Heart left ventricle (tissue), 13 donors: ENCODE data around the gene CCDC197.

Source experiments
- CTCF ChIP-seq, 12 donors: fragments of 200-600 bp; sonication (generic) in 4 of 12; IDR thresholded peaks; one replicate each; pipeline versions ENCODE4 v1.5.0 to v1.8.0; 2018 to 2022; ENCODE audit warnings: antibody characterized with exemption in 12 of 12, mild to moderate bottlenecking in 5 of 12
- POLR2A ChIP-seq, 2 donors: fragments of 450-650 bp; IDR thresholded peaks; one replicate each; pipeline ENCODE4 v1.6.1; 2017; ENCODE audit warnings: antibody characterized with exemption in 2 of 2, mild to moderate bottlenecking in 2 of 2, moderate library complexity in 2 of 2
- donor health status: ischemic (EF 13 %, LVEDD 7.1; RV severe dilation, severe dysfunction).
- donor health status: DM: no; HTN: yes; CAD: no.
- donor health status: DM: no; HTN: no; CAD: no.
- donor health status: ischemic (EF 25% LVEDD 6.9; RV normal size, moderate dysfunction).
- donor health status: ischemic (EF 25% LVEDD 5.7; RV mildly dilated, moderate dysfunction).
- donor health status: ischemic (EF 35%, LVEDD 5.7; RV mildly dilated, moderate dysfunction).
- donor health status: nonischemic (EF 11% LVEDD 7.7; RV severe dilation, severe dysfunction).
- donor health status: DM: yes; HTN: yes; CAD: no.
- donor health status: PGD.
- donor health status: ischemic (EF 29% LVEDD 5.4; RV normal size, mild dysfunction).
- donor health status: nonischemic (EF 23%, LVEDD 6.1; RV moderate dilation, normal function).

- TF ChIP-seq CTCF (IDR thresholded peaks at IDR 0.05) (no peak), POLR2A (IDR thresholded peaks at IDR 0.05) (no peak)
These were observed 31.7 kb upstream of the CCDC197 start for GRCh38 chr14:93965287-93965821.
